ENCODE results near the gene RMI1.

DNA sequence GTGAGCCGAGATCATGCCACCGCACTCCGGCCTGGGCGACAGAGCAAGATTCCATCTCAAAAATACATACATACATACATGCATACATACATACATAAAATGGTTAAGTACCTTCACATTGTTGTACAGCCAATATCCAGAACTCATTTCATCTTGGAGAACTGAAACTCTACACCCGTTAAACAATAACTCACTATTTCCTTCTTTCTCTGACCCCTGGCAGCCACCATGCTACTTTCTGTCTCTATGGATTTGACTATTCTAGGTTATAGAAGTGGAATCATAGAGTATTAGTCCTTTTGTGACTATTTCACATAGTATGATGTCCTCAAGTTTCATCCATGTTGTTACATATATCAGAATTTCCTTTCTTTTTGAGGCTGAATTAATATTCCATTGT, 49.7 kb upstream of the RMI1 start:
- TF ChIP-seq ZNF16 (tag by site-specific recombination; IDR thresholded peaks at IDR 0.05; ENCODE audit: low read depth): no peak
- TF ChIP-seq, protein P1, sequence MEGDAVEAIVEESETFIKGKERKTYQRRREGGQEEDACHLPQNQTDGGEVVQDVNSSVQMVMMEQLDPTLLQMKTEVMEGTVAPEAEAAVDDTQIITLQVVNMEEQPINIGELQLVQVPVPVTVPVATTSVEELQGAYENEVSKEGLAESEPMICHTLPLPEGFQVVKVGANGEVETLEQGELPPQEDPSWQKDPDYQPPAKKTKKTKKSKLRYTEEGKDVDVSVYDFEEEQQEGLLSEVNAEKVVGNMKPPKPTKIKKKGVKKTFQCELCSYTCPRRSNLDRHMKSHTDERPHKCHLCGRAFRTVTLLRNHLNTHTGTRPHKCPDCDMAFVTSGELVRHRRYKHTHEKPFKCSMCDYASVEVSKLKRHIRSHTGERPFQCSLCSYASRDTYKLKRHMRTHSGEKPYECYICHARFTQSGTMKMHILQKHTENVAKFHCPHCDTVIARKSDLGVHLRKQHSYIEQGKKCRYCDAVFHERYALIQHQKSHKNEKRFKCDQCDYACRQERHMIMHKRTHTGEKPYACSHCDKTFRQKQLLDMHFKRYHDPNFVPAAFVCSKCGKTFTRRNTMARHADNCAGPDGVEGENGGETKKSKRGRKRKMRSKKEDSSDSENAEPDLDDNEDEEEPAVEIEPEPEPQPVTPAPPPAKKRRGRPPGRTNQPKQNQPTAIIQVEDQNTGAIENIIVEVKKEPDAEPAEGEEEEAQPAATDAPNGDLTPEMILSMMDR (tag by site-specific recombination; IDR thresholded peaks at IDR 0.05): no peak
- TF ChIP-seq ZNF777 (tag by site-specific recombination; IDR thresholded peaks at IDR 0.05; ENCODE audit: borderline replicate concordance): no peak
- no peak for TF ChIP-seq ZNF140 (tag by site-specific recombination; IDR thresholded peaks at IDR 0.05)
- no peak for TF ChIP-seq EGR2 (tag by site-specific recombination; IDR thresholded peaks at IDR 0.05; ENCODE audit: low read depth)
- TF ChIP-seq GLI2 (tag by site-specific recombination; IDR thresholded peaks at IDR 0.05; ENCODE audit: borderline replicate concordance, low read depth): no peak
- TF ChIP-seq ZNF830 (tag by site-specific recombination; IDR thresholded peaks at IDR 0.05; ENCODE audit: low read depth): no peak
- TF ChIP-seq, protein P2, sequence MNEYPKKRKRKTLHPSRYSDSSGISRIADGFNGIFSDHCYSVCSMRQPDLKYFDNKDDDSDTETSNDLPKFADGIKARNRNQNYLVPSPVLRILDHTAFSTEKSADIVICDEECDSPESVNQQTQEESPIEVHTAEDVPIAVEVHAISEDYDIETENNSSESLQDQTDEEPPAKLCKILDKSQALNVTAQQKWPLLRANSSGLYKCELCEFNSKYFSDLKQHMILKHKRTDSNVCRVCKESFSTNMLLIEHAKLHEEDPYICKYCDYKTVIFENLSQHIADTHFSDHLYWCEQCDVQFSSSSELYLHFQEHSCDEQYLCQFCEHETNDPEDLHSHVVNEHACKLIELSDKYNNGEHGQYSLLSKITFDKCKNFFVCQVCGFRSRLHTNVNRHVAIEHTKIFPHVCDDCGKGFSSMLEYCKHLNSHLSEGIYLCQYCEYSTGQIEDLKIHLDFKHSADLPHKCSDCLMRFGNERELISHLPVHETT (tag by site-specific recombination; IDR thresholded peaks at IDR 0.05): no peak
- no peak for TF ChIP-seq ZNF768 (tag by site-specific recombination; IDR thresholded peaks at IDR 0.05)

Measured in HEK293 (cell line).